Fibroblast of skin of left biceps (primary cell): Measurements from ENCODE around the gene IGFBP5.

Experiments
- DNase-seq, 2 experiments: peaks; one replicate each; pipeline ENCODE4 v3.0.0-alpha.2; 2013; ENCODE audit warnings: low read depth in 2 of 2

The IGFBP5 gene

DNA sequence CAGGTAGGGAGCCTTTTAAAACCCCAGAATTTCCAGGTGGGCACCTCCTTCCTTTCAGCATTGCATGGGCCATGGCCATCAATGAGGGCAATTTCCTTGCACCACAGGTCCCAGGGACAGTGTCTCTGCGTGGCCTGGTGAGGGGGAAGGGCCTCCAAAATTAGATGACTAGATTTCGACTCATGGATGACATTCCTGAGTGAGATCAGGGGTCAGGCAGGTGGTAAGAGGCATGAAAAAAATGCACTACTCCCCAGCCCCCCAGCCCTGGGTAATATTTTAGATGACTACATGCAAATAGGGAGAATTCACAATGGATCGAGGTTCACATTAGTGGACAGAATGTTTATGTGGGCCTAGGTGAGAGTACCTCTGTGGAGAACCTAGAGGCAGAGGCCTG is 19.0 kb upstream of the IGFBP5 start:
- DNase-seq: no peak

DNA sequence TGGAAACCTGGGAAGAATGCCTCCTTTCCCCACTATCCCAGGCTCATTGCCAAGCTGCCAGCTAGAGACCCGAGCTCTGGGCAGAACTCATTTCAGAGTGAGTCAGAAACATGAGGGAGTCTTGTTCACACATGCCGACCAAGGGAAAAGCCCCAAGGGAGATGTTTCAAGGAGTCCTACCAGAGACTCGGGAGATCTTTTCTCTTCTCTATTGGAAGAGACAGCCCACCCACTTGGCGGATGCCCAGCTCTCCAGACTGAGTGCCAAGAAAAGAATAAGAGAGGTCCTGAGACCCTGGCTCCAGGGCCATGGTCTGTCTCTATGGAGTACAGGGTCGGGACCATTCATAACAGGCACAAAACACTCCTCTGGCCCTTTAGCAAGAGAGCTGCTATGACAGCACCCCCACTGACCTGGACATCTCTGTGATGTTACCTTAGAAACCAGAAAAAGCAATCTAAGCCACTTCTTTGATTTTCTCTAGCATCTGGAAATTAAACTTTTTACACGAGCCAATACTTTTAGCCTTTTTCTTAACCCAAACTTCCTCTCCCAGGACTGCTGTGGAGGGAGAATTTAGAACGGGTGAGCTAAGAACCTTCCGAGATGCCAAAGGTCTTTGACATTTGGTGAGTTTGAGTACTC is 18.5 kb upstream of the IGFBP5 start:
- DNase-seq: peak; percentile 90

DNA sequence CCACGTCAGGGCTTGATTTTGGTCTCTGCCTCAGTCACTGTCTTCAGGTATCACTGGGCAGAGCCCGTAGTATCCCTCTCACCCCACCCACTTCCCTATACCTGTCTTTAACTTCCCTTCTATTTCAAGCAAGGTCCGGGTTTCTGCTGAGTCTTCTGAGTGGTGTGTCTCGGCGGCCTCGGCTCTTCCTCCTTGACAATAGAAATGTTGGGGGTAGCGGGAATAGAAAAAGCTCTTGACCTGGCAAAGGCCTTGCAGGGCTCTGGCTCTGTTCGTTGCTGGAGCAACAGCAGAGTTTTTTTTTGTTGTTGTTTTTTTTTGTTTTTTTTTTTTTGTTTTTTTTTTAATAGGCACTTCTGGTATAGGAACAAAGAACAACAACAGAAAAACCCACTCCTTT is 16.0 kb upstream of the IGFBP5 start:
- DNase-seq: no peak

DNA sequence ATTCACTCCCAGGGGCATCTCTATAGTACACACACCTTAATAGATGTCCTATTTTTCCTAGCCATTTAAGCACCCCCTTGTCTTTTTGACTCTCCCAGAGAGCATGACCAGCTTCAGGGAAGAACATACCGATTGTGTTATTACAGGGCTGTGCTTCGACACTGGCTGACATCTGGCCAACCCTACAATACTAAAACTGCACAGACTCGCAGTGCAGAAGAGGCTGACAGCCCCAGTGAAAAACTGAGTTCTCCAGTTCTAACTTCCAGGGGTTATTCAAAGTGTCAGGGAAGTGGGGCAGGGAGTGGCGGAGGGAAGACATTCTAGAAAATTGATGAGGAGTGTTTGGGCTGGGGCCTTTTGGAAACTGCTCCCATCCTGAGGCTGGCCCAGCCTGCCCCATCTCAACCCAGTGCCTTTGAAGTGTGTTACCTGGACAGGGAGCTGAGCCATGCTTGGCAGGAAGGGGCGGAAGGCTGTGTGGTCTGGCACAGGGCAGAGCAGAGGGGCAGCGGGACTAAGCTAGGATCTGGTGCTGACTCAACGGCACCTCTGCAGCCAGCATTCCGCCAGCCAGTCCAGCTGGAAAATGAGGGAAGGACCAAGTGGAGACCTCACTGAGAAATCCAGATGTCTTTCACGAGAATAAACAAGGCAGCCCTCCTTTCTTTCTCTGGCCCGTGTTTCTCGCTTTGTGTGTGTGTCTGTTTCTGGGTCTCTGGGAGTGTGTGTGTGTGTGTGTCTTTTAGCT is 15.4 kb upstream of the IGFBP5 start:
- DNase-seq: no peak

DNA sequence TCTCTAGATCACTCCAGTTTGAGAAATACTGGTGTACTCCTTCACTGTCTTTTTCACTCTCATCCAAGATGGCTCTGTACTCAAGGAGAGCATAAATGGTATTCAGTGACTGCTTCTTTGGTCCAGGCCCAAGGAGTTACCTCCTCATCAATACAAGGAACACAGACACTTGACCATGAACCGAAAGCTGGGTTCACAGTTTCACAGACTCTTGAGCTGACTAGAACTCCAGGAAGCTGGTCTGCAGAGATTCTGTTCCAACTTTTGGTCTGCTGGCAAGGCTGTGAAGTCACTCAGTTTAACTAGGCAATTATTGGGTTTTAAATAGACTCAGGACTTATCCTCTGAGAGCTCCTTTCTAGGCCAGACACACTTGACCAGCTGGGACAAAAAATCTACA is 7.4 kb upstream of the IGFBP5 start:
- DNase-seq: no peak

DNA sequence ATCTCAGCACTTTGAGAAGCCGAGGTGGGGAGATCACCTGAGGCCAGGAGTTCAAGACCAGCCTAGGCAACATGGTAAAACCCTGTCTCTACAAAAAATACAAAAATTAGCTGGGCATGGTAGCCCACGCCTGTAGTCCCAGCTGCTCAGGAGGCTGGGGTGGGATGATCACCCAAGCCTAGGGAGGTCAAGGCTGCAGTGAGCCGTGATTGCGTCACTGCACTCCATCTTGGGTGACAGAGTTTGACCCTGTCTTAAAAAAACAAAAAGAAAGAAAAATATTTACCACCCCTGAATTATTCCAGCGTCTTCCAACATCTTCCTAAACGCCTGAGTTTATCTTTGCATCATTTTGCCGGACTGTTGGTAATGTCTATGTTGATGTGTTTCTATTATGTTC is 6.2 kb upstream of the IGFBP5 start:
- no peak for DNase-seq

DNA sequence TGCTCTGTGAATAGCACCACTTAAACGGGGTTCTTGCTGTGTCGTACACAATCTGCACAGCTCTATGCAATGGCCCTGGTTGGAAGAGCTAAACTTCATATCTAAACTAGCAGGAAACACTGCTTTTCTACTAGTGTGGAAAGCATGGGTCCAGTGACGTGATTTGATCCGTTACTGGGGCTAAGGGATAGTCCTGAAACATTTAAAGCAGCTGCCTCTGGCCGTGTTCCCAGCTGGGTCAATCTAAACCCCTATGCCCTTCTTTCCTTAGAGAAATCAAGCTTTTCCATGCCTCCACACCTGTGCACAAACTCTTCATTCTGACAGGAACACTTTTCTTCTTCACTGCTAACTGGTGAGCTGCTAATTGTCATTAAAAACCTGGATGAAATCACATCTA is 5.4 kb upstream of the IGFBP5 start:
- DNase-seq: no peak

DNA sequence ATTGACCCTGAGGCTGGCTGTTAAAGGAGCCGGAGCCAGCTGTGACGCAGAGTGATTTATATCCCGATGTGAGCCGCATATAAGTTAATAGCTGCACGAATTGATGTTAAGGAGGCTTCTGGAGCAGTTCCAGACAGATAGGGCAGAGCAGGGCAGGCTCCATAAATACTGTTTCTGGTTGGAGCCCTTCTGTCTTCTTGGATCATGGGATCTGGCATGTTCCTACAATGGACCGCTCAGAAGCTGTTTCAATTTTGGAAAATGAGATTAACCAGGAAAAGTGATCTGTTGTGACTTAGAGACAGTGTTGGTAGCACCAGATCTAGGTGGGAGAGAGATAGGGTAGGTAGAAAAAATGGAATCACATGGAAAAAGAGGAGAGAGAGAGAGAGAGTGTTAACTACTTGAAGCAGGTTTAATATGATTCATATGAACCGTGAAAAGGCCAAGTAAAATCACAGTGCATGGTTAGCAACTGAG is 4.8 kb upstream of the IGFBP5 start:
- no peak for DNase-seq

DNA sequence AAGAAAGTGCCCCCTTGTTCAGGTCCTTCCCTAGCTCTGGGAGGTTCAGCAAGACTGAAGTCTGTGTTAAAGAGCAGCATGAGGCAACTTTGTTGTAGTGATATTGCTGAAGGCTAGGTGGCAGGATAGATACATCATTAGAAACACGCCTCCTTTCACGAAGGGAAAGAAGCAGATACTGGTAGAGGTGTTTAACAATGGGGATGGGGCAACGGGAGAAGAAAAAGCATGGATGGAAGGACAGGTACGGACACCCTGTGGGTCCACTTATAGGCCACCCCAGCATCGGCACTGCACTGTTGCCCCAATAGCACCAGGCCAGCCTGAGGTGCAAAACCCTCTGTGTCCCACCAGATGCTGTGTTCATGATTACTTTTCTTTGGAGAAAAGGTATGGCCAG is 3.5 kb upstream of the IGFBP5 start:
- no peak for DNase-seq

DNA sequence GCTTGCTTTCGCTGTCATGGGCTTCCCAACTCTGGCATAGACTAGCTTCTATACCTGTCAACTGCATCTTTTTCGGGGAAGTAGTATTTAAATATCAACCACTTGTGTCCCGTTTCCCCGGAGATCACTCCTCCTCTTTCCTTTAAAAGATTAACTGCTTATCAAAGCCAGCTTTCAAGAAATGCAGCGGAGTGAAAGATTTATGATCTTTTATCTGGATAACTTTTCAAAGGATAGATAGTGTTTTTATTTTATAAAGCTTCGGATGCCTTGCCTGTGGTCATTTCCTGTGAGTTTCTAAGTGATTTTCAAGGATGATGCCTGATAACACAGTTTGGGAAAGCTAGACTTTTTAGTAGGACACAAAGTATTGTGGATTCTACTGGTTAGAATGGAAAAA is 2.9 kb upstream of the IGFBP5 start:
- DNase-seq: no peak

DNA sequence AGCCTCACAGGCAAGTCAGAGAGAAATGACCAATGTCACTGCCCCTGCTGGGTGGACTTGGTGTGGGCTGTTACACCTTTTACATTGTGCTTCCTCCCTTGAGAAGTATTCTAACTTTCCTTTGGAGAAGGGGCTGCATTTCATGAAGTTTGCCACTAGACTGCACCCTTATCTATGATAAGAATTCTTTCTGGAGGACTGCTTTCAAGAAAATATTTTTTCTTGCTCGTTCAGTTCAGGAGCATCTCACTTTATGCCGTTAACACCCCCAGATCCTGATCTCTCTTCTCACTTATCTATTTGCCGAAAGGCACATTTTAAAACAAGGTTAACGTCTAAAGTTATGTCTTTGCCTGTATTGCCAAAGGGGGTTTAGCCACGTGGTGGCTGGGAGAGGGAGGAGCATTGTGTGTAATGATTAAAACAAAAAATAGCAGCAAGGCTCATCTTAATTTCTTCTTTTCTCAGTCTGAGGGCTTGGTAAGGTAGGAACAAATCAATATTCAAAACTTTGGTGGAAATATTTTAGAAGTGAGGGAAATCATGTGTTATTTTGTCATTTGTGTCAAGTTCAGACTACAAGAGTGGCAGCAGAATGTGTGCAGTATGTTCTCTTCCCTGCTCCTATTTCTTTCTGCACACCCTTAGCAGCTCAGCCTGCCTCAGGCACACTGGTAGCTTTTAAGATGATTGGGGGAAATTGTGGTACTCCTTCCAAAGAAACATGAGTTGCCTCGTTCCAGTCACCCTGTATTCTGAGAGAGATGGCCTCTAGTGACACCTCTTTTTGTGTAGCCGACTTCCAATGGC is 1.6 kb upstream of the IGFBP5 start:
- no peak for DNase-seq

DNA sequence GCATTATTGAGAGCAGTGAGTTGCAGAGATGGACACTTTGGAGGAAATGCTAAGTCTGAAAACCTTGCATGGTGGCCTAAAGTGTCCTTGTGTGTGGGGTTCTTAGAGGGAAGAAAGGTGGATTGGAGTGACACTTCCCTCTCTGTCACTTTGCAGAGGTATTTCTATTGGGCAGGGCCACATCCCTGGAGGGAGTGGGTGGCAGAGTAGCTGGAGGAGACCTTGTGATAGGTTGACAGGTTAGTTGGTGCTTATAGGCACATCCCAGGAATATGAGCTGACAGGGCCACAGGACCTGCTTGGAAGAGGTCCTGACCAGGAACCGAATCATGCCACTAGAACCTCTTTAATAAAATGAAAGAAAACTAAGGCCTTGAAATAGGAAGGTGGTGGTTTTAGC is 972 bp upstream of the IGFBP5 start:
- DNase-seq: no peak

DNA sequence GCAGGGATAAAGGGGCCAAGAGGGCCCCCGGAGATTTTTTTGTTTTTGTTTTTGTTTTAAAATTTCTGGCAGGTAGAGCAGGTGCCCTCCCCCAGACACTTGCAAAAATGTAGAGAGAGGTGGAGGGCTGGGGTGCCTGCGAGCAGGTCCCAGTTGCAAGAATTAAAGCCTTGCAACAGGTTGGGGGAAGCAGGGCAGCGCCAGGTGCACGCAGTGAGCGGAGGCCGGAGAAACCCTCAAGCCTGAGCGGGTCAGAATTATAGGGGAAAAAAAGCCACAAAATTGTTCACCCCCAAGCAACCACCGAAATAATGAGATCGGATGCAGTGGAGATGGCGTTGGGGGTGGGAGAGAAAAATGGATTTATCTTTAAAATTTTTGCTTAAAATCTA is 527 bp downstream of the IGFBP5 start:
- DNase-seq: no peak

DNA sequence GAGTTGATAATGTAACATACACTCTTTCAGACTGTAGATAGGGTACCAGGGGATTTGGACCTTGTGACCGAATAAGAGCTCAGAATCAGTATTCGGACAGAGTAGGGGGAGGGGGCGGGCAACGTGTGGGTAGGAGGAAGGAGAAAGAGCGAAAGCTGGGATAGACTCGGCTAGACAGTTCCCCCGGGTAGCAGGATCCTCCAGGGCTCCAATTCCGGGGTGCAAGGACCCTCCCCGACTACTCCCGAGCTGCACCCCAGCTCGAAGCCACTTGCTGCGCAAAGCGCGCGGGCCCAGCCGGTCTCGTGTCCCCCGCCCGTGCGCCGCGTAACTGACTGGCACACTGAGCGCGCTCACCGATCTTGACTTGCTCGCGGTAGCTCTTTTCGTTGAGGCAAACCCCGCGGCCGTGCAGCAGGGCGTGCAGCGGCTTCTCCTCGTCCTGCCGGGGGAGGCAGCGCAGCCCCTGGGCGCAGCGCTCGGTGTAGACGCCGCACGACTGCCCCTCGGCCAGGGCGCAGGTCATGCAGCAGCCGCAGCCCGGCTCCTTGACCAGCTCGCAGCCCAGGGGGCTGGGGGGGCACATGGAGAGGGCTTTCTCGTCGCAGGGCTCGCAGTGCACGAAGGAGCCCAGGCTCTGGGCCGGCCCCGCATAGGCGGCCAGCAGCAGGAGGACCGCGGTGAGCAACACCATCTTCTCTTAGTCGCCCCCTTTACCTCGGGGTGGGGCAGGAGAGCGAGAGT is 1.1 kb downstream of the IGFBP5 start:
- no peak for DNase-seq

DNA sequence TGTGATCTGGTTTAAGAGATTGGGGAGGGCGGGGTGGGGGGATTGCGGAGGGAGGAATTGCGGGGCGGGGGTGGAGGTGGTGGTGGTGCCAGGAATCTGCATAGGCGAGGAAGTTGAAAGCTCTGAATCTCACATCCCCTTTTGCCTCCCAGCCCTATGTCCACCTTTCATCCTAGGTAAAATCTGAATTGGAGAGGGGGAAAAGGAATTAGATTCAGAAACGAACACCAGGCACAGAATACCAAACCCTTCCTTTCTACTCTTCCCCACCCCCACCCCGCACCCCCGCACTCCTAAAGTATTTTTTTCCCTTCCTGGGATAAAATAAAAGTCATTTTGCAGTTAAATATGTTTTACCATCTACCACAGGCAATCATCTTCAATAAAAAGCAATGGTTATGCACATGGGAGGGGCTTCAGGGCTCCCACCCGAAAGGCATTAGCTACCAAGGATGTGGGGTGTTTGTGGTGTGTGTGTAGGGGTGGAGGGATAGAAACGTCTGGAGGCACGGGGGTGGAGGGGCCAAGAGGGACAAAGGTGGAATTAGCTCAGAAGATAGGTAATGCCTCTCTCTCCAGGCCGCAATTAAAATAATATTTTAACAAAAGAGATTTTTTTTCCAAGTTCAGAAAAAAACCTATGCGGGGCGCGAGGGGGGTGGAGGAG is 1.8 kb downstream of the IGFBP5 start:
- no peak for DNase-seq

DNA sequence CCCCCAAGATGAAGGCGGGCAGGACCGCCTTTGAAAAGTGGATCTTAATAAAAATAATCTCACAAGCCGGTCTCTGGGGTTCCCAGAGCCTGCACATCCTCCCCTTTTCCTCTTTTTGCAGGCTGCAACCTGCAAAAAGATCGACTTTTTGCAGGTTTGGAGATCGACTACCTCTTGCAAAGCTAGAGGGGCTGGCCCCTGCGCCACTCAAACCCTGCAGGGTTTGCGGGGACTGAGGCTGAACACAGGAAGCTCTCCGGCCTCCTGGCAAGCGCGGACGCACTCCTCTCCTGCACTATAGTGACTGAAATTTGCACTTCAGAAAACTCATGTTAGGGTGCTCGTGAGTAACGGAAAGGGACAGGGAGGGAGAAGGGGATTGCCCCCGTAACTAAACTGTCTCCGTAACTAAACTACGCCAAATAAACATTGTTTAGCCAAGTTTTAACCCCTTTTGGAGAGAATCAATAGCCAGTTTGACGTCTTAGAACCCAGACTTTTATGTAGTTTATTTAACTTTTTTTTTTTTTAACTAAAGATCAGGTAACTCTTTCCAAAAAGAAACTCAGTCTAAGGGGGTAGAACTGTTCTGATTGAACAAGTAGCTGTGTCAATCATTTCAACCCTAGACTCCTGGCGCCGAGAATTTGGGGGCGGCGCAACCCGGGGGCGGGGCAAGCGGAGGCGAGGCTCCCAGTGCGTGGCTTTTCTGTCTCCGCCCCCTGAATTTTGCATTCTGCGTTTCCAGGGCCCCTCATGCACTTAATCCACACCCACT is 2.5 kb downstream of the IGFBP5 start:
- no peak for DNase-seq

DNA sequence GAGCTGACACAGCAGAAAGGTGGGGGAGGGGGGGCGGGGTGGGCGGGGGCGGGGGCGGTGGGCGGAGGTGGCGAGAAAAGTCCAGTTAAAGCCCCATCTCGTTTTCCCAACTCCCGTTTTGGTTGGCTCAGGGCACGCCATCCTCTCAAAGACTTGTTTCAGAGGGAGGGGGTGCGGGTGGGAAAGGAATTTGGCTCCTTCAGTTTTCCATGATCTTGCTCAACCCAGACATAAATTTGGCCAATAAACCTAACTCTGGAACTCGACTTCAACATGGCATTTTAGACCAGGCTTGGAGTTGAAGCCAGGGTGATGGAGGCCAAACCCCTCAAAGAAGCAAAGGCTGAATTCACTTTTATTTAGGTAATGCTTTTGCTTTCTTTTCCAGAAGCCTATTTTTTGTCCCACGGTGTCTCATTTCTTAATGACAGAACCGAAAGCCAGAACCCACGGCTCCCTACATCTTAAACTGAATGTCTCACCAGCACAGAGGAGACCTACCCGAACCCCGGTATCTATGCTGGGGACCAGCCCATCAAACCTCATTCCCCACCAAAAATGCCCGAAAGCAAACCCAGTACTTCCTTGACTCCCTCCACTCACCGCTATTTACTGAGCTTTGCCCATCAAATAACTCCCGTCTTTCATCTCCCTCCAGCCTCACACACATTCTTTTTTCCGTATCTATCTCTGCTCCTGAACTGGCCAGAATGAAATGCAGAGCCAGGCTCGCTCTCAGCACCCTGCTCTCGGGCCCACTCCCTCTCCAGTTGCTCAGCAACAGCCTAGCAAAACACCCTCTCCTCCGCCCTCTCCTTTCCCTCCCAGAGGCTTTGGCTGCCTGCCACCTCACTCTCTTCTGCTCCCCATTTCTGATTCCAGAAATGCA is 4.3 kb downstream of the IGFBP5 start:
- peak; percentile 63 to 65 for DNase-seq

DNA sequence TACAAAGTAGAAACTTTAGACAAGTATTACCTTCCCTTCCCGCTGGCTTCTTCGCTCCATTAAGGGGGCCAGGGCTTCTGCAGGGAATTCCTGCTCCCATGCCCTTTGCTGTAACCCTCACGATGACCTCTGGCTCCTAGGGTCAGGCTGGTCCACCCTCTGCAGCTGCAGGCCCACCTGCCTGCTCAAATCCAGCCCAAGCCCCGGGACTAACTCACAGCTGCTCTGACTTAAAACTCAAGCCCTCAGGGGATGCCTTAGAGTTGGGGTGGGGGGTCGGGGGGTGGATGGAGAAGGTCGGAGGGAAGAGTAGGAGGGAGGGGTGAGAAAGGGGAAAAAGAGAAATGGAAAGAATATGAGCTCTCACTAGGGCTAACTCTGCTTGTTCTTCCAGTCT is 4.9 kb downstream of the IGFBP5 start:
- no peak for DNase-seq

DNA sequence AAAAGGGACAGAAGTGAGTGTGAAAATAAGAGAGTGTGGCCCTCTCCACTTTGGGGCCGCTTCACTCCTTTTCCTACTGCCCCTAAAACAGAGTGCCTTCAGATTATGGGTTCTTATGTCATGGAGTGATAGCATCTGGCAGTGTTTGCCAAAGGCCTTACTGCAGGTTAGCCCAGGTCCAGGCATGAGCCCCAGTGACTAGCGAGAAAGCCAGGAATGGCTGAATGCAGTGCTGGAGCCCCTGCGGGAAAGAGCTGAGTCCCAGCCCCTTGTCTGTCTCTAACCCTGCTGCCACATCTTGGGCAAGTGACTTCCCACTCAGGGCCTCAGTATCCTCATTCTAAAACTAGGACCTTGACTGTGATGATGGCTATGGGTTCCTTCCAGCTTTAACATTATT is 6.0 kb downstream of the IGFBP5 start:
- DNase-seq: no peak
